ENCODE data around the gene LCLAT1.

DNA sequence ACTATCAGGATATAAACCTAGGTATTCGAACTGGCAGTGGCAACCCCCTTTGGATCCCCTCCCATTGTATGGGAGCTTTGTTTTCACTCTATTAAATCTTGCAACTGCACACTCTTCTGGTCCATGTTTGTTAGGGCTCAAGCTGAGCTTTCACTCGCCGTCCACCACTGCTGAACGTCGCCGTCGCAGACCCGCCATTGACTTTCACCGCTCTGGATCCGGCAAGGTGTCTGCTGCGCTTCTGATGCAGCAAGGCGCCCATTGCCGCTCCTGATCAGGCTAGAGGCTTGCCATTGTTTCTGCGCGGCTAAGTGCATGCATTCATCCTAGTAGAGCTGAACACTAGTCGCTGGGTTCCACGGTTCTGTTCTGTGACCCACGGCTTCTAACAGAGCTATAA, 69.1 kb downstream of the LCLAT1 start:
- TF ChIP-seq, protein P1, sequence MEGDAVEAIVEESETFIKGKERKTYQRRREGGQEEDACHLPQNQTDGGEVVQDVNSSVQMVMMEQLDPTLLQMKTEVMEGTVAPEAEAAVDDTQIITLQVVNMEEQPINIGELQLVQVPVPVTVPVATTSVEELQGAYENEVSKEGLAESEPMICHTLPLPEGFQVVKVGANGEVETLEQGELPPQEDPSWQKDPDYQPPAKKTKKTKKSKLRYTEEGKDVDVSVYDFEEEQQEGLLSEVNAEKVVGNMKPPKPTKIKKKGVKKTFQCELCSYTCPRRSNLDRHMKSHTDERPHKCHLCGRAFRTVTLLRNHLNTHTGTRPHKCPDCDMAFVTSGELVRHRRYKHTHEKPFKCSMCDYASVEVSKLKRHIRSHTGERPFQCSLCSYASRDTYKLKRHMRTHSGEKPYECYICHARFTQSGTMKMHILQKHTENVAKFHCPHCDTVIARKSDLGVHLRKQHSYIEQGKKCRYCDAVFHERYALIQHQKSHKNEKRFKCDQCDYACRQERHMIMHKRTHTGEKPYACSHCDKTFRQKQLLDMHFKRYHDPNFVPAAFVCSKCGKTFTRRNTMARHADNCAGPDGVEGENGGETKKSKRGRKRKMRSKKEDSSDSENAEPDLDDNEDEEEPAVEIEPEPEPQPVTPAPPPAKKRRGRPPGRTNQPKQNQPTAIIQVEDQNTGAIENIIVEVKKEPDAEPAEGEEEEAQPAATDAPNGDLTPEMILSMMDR (IDR thresholded peaks at IDR 0.05) = no peak
- TF ChIP-seq POLR2A (IDR thresholded peaks at IDR 0.05) = no peak
- TF ChIP-seq POLR2AphosphoS5 (IDR thresholded peaks at IDR 0.05) = no peak

Data from prostate gland (tissue), 2 donors.